ENCODE data around the gene BAZ1A.
A peak's percentile ranks its signal among the peaks of the same experiment; 100 is the strongest.

The BAZ1A gene

DNA sequence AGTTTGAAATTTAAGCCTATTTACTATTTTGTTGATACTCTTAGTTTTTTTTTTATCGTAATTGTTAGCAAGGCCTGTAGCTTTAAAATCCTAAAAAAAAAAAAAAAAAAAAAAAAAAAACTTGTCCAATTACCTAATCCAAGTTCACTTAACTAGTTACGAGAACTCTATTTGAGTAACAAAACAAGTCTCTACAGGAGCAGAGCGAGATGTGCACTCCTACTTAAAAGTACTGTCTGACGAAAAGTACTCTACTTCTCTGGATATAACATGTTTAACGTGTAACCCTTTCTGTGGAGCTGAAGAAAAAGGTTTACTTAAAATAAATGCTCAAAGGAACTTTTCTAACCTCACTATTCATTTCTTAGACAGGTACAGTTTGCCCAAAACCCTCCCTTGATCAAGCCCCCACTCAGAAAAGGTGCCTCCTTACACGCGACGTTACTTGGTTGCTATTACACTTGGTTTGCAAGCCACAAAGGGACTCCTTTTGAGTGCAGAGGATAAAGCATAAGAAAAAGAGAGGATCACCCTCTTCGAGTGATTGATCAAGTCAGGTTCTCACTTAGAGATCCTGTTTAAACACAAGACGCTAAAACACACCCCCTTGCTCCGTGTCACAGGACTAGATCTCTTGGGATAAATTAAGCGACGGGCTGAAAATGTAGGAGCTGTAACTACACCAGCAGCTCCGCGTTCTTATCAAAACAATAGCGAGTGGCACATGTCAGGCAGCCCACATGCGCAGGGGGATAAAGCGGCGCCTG is 2.2 kb downstream of the BAZ1A start:
- H3K4me1 Mint-ChIP-seq, result peaks cover 15 to 39% of the 10 kb centered on the region in 2 donors
- ATAC-seq (replicated peaks) (peak in 1 of 2 donors; percentile 2), DNase-seq (no peak)
- peak overlapping the region; percentile 96 to 100 for H3K4me3 Mint-ChIP-seq
- H3K27ac Mint-ChIP-seq, result peak overlapping the region; percentile 100
- peaks cover 16 to 29% of the 10 kb centered on the region in 2 donors for H3K36me3 Mint-ChIP-seq
- no peaks in the 10 kb centered on the region for H3K9me3 Mint-ChIP-seq
- H3K27me3 Mint-ChIP-seq, result no peaks in the 10 kb centered on the region

DNA sequence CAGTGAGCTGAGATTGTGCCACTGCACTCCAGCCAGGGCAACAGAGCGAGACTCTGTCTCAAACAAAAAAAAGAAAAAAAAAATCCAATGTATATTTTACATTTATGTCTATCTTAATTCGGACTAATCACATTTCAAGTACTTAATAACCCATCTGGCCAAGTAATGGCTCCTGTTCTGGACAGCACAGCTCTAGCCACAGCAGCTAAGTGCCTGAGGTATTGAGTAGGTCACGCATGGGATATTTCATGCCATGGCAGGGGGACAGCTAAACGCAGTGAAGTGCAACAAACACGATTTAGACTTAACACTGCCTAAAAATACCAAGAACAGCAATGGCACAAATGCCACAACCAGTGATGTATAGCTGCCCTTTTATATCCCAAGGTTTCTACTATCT is 8.0 kb downstream of the BAZ1A start:
- Mint-ChIP-seq H3K36me3 (peaks cover 13 to 25% of the 10 kb centered on the region in 2 donors), H3K27ac (no peak overlapping the region), H3K4me1 (peaks cover 16 to 49% of the 10 kb centered on the region in 2 donors), H3K4me3 (no peak overlapping the region), H3K27me3 (no peaks in the 10 kb centered on the region), H3K9me3 (no peaks in the 10 kb centered on the region)
- ATAC-seq (replicated peaks), result no peak
- DNase-seq, result no peak

DNA sequence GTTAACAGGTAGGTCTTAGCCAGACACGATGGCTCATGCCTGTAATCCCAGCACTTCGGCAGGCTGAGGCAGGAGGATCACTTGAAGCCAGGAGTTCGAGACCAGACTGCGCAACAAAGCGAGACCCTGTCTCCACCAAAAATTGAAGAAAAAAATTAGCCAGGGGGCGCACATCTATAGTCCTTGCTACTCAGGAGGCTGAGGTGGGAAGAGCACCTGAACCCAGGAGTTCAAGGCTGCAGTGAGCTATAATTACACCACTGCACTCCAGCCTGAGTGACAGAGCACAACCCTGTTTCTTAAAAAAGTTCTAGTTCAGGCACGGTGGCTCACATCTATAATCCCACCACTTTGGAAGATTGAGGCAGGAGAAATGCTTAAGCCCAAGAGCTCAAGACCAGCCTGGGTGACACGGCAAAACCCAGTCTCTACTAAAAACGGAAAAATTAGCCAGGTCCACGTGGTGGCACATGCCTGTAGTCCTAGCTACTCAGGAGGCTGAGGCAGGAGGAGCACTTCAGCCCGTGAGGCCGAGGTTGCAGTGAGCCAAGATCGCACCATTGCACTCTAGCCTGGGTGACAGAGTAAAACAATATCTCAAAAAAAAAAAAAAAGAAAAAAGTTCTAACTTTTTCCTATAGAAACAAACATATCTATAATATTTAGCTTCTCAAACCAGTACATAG is 9.1 kb downstream of the BAZ1A start:
- H3K4me1 Mint-ChIP-seq, result peaks cover 16 to 40% of the 10 kb centered on the region in 2 donors
- no peak for DNase-seq
- no peak overlapping the region for H3K4me3 Mint-ChIP-seq
- ATAC-seq (replicated peaks), result no peak
- no peak overlapping the region for H3K27ac Mint-ChIP-seq
- no peaks in the 10 kb centered on the region for H3K27me3 Mint-ChIP-seq
- peaks cover 13 to 24% of the 10 kb centered on the region in 2 donors for H3K36me3 Mint-ChIP-seq
- H3K9me3 Mint-ChIP-seq, result no peaks in the 10 kb centered on the region

DNA sequence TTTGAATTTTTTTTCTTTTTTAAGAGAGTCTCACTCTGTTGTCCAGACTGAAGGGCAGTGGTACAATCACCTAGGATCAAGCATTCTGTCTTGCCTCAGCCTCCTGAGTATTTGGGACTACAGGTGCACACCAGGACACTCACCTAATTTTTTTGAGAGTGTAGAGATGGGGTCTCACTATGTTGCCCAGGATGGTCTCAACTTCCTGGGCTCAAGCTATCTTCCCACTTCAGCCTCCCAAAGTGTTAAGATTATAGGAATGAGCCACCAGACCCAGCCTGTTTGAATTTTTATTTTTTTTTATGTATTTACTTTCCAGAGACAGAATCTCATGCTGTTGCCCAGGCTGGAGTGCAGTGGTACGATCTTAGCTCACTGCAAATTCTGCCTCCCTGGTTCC is 11.3 kb downstream of the BAZ1A start:
- peaks cover 10 to 23% of the 10 kb centered on the region in 2 donors for H3K36me3 Mint-ChIP-seq
- H3K27me3 Mint-ChIP-seq, result no peaks in the 10 kb centered on the region
- H3K4me3 Mint-ChIP-seq, result no peak overlapping the region
- ATAC-seq (replicated peaks) (no peak), DNase-seq (no peak)
- peaks cover 8 to 23% of the 10 kb centered on the region in 2 donors for H3K4me1 Mint-ChIP-seq
- H3K27ac Mint-ChIP-seq, result no peak overlapping the region
- H3K9me3 Mint-ChIP-seq, result no peaks in the 10 kb centered on the region

DNA sequence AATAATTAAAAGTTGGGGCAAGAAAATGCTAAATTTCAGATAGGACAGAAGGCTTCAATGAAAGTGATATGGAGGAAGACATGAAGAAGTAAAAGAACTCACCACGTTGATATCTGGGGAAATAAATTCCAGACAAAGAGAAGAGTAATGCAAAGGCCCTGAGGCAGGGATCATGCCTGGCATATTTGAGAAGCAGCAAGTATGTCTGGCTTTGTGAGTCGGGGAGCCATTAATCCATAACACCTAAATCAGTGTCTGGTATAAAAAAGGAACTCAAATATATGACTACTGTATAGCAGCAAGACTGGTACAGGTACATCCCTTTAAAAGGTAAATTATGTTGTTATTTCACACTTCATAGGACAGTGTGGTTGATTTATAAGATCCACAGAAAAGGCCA is 16.4 kb downstream of the BAZ1A start:
- Mint-ChIP-seq H3K36me3 (peaks cover 21 to 31% of the 10 kb centered on the region in 2 donors), H3K27me3 (no peaks in the 10 kb centered on the region), H3K4me3 (no peak overlapping the region), H3K4me1 (peaks cover 5 to 14% of the 10 kb centered on the region in 2 donors), H3K9me3 (no peaks in the 10 kb centered on the region), H3K27ac (no peak overlapping the region)
- DNase-seq (no peak), ATAC-seq (replicated peaks) (no peak)

DNA sequence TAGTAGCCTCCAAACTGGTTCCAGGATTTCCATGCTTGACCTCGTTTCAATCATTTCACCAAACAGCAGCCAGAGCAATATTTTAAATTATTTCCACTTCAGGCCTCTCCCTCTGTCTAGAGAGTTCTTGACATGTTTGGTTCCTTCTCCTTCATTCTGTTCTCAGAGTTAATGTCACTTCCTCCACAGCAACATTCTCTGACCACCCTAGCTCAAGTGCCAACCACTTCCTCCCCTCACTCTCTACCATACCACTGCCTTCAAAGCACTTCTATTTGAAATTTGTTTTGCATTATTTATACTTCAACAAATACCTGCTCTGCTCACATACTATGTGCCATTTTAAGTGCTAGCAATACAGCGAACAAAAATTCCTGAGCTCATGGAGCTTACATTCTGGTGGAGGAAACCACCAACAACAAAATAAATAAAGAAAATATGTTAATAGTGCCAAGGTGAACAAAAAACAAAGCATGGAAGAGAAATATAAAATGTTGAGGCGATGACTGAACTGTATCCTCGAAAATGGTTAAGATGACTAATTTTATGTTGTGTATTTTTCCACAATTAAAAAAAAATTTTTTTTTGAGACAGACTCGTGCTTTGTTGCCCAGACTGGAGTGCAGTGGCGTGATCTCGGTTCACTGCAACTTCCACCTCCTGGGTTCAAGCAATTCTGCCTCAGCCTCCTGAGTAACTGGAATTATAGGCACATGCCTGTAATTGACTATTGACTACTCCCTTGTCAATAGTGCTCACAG is 17.3 kb downstream of the BAZ1A start:
- Mint-ChIP-seq H3K4me3 (no peak overlapping the region), H3K36me3 (peaks cover 28 to 39% of the 10 kb centered on the region in 2 donors), H3K27ac (peak overlapping the region; percentile 77), H3K9me3 (no peaks in the 10 kb centered on the region), H3K4me1 (peaks cover 7 to 14% of the 10 kb centered on the region in 2 donors), H3K27me3 (no peaks in the 10 kb centered on the region)
- DNase-seq (no peak), ATAC-seq (replicated peaks) (peak; percentile 39 to 74)

DNA sequence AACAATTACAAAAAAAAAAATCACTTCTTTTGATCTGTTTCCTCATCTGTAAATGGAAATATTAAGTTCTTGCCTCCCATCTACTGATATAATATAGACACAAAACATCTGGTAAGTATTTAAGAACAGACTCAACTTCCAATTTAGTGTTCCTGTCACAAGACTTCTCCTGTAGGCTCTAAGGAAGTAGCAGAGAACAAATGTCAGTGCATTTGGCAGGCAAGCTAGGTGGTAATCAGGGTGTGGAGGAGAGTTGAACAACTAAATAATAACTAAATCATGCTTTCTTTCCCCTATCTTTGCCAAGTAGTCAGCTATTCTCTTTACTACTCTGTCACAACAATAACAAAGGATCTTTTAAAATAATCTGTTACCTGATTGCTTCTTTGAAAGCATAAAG is 22.1 kb downstream of the BAZ1A start:
- H3K9me3 Mint-ChIP-seq, result no peaks in the 10 kb centered on the region
- peaks cover 32 to 38% of the 10 kb centered on the region in 2 donors for H3K36me3 Mint-ChIP-seq
- no peak overlapping the region for H3K4me3 Mint-ChIP-seq
- H3K27ac Mint-ChIP-seq, result no peak overlapping the region
- no peak for ATAC-seq (replicated peaks)
- peaks cover 7 to 14% of the 10 kb centered on the region in 2 donors for H3K4me1 Mint-ChIP-seq
- no peaks in the 10 kb centered on the region for H3K27me3 Mint-ChIP-seq
- no peak for DNase-seq

DNA sequence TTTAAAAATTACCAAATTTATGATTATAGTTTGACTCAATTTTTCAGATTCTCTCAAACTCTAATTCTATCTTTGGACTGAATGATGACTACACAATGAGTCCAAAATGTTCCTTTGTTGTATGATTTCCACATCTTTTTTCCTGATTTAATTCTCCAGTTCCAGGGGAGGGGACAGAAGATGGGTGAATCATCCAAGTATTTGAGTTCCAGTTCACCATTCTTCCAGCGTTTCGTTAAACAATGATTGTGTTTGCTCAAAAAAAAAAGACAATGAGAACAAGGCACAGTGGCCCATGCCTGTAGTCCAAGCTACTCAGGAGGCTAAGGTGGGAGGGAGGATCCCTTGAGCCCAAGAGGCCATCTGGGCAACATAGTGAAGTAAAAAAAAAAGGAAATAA is 23.8 kb downstream of the BAZ1A start:
- Mint-ChIP-seq H3K27ac (no peak overlapping the region), H3K9me3 (no peaks in the 10 kb centered on the region), H3K4me3 (no peak overlapping the region), H3K27me3 (no peaks in the 10 kb centered on the region), H3K36me3 (peaks cover 27 to 34% of the 10 kb centered on the region in 2 donors), H3K4me1 (peaks cover 1 to 5% of the 10 kb centered on the region in 2 donors)
- ATAC-seq (replicated peaks), result no peak
- DNase-seq, result no peak

DNA sequence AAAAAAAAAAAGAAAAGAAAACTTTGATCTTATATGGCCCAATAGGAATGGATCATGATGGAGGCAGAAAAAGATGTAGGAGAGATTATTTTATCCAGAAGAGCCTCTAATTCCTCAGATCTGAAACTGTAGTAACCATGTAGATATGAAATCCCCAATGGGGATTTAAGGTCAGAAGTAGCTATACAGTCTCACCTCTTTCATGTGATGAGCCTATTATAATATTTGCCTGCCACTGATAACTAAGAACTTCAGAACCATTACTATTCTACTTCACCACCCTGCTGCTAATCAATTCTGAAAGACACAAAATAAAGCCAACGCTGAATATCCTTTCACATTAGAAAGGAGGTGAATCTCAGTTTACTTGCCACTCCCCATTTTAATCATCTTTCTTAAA is 29.3 kb downstream of the BAZ1A start:
- no peaks in the 10 kb centered on the region for H3K9me3 Mint-ChIP-seq
- no peak for ATAC-seq (replicated peaks)
- H3K4me1 Mint-ChIP-seq, result peaks cover 7 to 20% of the 10 kb centered on the region in 2 donors
- H3K36me3 Mint-ChIP-seq, result peaks cover 33 to 38% of the 10 kb centered on the region in 2 donors
- H3K27me3 Mint-ChIP-seq, result no peaks in the 10 kb centered on the region
- no peak overlapping the region for H3K27ac Mint-ChIP-seq
- no peak overlapping the region for H3K4me3 Mint-ChIP-seq
- no peak for DNase-seq

DNA sequence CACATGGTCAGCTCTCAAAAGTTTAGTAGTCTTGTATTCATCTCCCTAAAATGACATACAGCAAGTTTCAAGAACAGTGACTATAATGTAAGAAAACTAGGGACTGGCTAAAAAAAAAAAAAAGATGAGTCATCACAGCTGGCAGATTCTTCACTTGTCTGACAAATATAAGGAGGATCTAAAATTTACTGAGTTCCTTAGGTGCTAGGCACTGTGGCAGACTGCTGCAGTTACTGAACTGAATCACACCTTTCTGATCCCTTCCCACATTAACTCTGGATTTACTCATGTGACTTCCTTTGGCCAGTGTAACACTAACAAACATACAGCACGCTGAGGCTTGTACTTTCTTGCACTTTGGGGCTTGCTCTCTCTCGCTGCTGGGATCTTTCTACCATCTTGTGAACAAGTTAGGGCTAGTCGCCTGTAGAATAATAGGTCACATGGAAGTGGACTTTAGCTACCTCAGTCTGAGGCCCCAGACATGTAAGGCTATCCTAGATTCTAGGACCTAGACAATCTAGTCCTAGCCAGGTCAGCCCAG is 32.1 kb downstream of the BAZ1A start:
- Mint-ChIP-seq H3K9me3 (no peaks in the 10 kb centered on the region), H3K27me3 (no peaks in the 10 kb centered on the region), H3K4me1 (peaks cover 7 to 20% of the 10 kb centered on the region in 2 donors), H3K36me3 (peaks cover 32 to 37% of the 10 kb centered on the region in 2 donors), H3K27ac (peak overlapping the region; percentile 83), H3K4me3 (no peak overlapping the region)
- peak; percentile 65 to 80 for ATAC-seq (replicated peaks)
- DNase-seq, result no peak

DNA sequence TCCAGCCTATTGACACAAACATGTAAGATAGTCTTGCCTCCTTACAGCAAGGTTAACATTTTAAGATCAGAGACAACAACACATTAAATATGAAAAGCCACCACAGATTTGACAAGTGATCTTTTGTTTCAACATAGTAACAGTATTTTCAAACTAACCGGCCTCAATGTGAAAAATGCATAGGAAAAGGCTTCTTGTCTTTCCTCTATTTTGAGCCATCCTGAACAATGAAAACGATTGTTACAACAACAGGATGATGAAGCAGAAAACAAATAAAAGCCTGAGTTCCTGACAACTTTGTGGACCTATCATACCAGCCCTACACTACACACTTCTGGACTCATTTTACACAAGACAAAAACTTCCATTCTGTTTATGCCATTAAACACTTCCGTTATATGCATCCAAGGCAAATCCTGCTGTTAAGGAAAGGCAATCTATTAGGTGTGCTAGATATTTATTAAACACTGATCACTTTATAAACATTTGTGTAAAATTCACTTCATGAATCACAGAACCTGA is 37.3 kb downstream of the BAZ1A start:
- Mint-ChIP-seq H3K27ac (no peak overlapping the region), H3K36me3 (peaks cover 17 to 32% of the 10 kb centered on the region in 2 donors), H3K4me3 (no peak overlapping the region), H3K4me1 (peaks cover 11 to 30% of the 10 kb centered on the region in 2 donors), H3K9me3 (no peaks in the 10 kb centered on the region), H3K27me3 (no peaks in the 10 kb centered on the region)
- ATAC-seq (replicated peaks) (no peak), DNase-seq (no peak)

DNA sequence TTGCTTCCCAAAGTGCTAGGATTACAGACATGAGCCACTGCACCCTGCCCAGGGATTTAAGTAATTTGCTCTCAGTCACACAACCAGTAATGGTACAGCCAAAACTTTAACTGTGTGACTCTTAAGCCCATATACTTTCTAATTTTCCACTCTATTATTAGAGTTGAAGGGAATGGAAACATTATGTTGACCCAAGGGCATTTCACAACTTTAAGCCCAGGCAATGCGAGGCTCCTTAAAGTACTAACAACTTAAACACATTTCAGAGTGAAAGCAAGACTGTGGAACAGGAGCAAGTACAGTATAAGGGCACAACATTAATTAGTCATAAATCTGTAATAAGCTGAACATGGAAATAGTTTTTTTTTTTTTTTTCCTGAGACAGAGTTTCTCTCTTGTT is 39.8 kb downstream of the BAZ1A start:
- H3K27ac Mint-ChIP-seq, result no peak overlapping the region
- no peaks in the 10 kb centered on the region for H3K9me3 Mint-ChIP-seq
- DNase-seq, result no peak
- peaks cover 17 to 43% of the 10 kb centered on the region in 2 donors for H3K4me1 Mint-ChIP-seq
- H3K36me3 Mint-ChIP-seq, result peaks cover 15 to 31% of the 10 kb centered on the region in 2 donors
- H3K27me3 Mint-ChIP-seq, result no peaks in the 10 kb centered on the region
- H3K4me3 Mint-ChIP-seq, result no peak overlapping the region
- no peak for ATAC-seq (replicated peaks)

DNA sequence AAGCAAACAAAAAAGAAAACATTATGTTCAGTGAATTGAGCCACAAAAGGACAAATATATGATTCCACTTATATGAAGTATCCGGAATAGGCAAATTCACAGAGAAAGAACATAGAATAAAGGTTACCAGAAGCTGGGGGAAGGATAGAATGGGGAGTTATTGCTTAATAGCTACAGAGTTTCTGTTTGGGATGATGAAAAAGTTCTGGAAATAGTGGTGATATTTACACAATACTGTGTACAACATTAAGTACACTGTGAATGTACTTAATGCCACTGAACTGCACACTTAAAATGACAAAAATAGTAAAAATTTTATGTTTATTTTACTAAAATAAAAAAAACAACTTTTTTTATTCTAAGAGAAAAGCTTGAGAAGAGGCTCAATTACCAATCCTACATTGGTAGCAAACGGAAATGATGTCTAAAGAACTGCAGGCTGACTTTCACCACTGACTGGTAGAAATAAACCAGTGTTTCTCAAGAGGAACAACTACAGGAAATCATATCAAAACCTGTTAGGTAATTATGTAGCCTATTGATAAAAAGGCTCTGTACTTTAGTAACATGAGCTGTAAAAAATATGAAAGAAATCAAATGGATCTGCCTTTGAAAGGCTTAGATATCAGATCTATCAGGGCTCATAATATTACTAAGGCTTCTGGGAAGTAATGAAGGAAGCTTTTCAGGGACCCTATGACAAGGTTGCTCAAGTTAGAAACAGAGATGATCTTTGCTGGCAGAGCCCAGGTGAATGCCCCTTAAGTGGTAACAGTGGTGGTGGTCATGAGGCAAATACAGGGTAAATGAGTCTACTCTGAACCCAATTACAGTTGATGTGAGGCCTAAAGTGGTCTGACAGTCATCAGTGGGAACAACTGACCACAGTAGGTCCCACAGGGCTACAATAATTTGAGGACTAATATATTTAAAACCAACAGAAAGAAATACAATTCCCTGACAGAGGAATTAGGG is 41.3 kb downstream of the BAZ1A start:
- no peak overlapping the region for H3K4me3 Mint-ChIP-seq
- H3K27me3 Mint-ChIP-seq, result no peaks in the 10 kb centered on the region
- peaks cover 20 to 39% of the 10 kb centered on the region in 2 donors for H3K36me3 Mint-ChIP-seq
- DNase-seq (no peak), ATAC-seq (replicated peaks) (no peak)
- peaks cover 22 to 43% of the 10 kb centered on the region in 2 donors for H3K4me1 Mint-ChIP-seq
- peak overlapping the region; percentile 27 for H3K27ac Mint-ChIP-seq
- H3K9me3 Mint-ChIP-seq, result no peaks in the 10 kb centered on the region
